ENCODE data around the gene JAM2. TPM values are rescaled to one million over a fixed set of nuclear protein-coding genes. Genes with fewer than 3 reads are reported as not detected.

JAM2 gene
- total and polyA plus RNA-seq, 2 of the 4 experiments (the other 2 are of a cell fraction) = 0.72 to 2.1 TPM

GRCh38 chr21:25744854-25745253 is 105.8 kb downstream of the JAM2 start:
- H3K9me1 ChIP-seq (ENCODE audit: insufficient read depth, low read length) = no peaks in the 10 kb centered on the region
- H2AK5ac ChIP-seq (ENCODE audit: low read depth, low read length) = no peak overlapping the region
- in situ Hi-C loops (cut with MboI; ENCODE audit: low sequenced_read_pairs) (no loop called here), intact Hi-C loops (cut with micrococcal nuclease) (no loop called here), dilution Hi-C loops (cut with HindIII; ENCODE audit: low sequenced_read_pairs, unreplicated experiment) (no loop called here)
- H4K5ac ChIP-seq (ENCODE audit: low read depth, low read length) = no peak overlapping the region
- H3K4me3 ChIP-seq (ENCODE audit: insufficient read depth, low read depth, low read length) = no peak overlapping the region
- no peak overlapping the region for H2BK5ac ChIP-seq (ENCODE audit: low read depth, low read length, poor library complexity, severe bottlenecking)
- no peak overlapping the region for H4K8ac ChIP-seq (ENCODE audit: low read depth in 2 of 2, low read length in 2 of 2)
- H2AK9ac ChIP-seq (replicated peaks; ENCODE audit: low read depth, low read length, poor library complexity) = no peak overlapping the region
- no peak overlapping the region for H4K91ac ChIP-seq (ENCODE audit: insufficient read depth, low read depth, low read length)
- no peak for DNase-seq
- POLR2A ChIA-PET (ENCODE audit: unreplicated experiment) = no interaction called here
- no peak overlapping the region for H3K56ac ChIP-seq (ENCODE audit: extremely low read depth, insufficient read depth, low read length)
- H3K27me3 ChIP-seq (ENCODE audit: control insufficient read depth, insufficient read depth, low read length) = no peaks in the 10 kb centered on the region
- no peak overlapping the region for H3K9ac ChIP-seq (ENCODE audit: low read depth, low read length)
- no peak overlapping the region for H2BK120ac ChIP-seq (ENCODE audit: low read depth, low read length)
- no TSS peak for BruUV-seq (replicated peaks)
- peaks cover 4 to 11% of the 10 kb centered on the region in 2 experiments for H3K79me1 ChIP-seq (ENCODE audit: low read depth in 1 of 2, low read length in 2 of 2)
- no peak overlapping the region for H2BK20ac ChIP-seq (ENCODE audit: low read depth, low read length)
- H3K36me3 ChIP-seq (ENCODE audit: control insufficient read depth, insufficient read depth, low read length) = peaks cover 8% of the 10 kb centered on the region
- no peak overlapping the region for H3K27ac ChIP-seq (ENCODE audit: insufficient read depth, low read length)
- H2BK15ac ChIP-seq (ENCODE audit: low read depth, low read length) = no peak overlapping the region
- H3K4ac ChIP-seq (ENCODE audit: low read depth, low read length) = no peak overlapping the region
- no peak overlapping the region for H2AFZ ChIP-seq (replicated peaks; ENCODE audit: low read length, poor library complexity)
- H3K14ac ChIP-seq (replicated peaks; ENCODE audit: low read depth, low read length) = no peak overlapping the region
- CTCF ChIA-PET = interaction anchor here (0.9 kb wide), 1 partner anchor 15 kb away, joined by 3 read pairs; no protein-coding TSS in a partner anchor
- no CpG with 5 or more reads among the region's 2 CpGs for WGBS, 2 experiments (ENCODE audit: extremely low coverage in 2 of 2, insufficient read length in 1 of 2)
- no peaks in the 10 kb centered on the region for H3K4me1 ChIP-seq (ENCODE audit: control insufficient read depth, insufficient read depth, low read length)
- no peaks in the 10 kb centered on the region for H3K9me3 ChIP-seq (ENCODE audit: control insufficient read depth, insufficient read depth, low read length)
- H3K23ac ChIP-seq (ENCODE audit: low read depth, low read length) = no peak overlapping the region
- no peak for ATAC-seq (ENCODE audit: low read depth)
- H3K18ac ChIP-seq (ENCODE audit: low read depth, low read length) = no peak overlapping the region
- H3K4me2 ChIP-seq (ENCODE audit: low read depth, low read length) = no peak overlapping the region
- no peaks in the 10 kb centered on the region; the same call in 1 of the 2 replicates for H4K20me1 ChIP-seq (ENCODE audit: insufficient read depth, low read length)
- no peak for TF ChIP-seq USF2 (IDR thresholded peaks at IDR 0.05; ENCODE audit: low read depth, low read length)
- no peak for TF ChIP-seq BHLHE40 (IDR thresholded peaks at IDR 0.05; ENCODE audit: low read depth, low read length)
- TF ChIP-seq CHD1 (IDR thresholded peaks at IDR 0.05; ENCODE audit: low read depth, low read length) = no peak
- no peak for TF ChIP-seq FOS (IDR thresholded peaks at IDR 0.05; ENCODE audit: low read depth, low read length)
- TF ChIP-seq RAD21 (IDR thresholded peaks at IDR 0.05; ENCODE audit: low read length) = no peak
- TF ChIP-seq MAZ (IDR thresholded peaks at IDR 0.05; ENCODE audit: borderline replicate concordance, low read depth, low read length) = no peak
- TF ChIP-seq CEBPB (IDR thresholded peaks at IDR 0.05; ENCODE audit: low read depth, low read length) = no peak
- TF ChIP-seq ELK1 (IDR thresholded peaks at IDR 0.05; ENCODE audit: borderline replicate concordance, low read depth, low read length) = no peak
- no peak for TF ChIP-seq POLR2A (IDR thresholded peaks at IDR 0.05; ENCODE audit: low read depth, low read length)
- TF ChIP-seq MAFK (IDR thresholded peaks at IDR 0.05; ENCODE audit: low read depth, low read length) = no peak
- no peak for TF ChIP-seq CTCF (conservative IDR thresholded peaks at IDR 0.05; ENCODE audit: low read depth, low read length)
- TF ChIP-seq MXI1 (IDR thresholded peaks at IDR 0.05; ENCODE audit: borderline replicate concordance, low read depth, low read length) = no peak
- TF ChIP-seq NFE2L2 (IDR thresholded peaks at IDR 0.05; ENCODE audit: low read depth, low read length) = no peak
- TF ChIP-seq RCOR1 (IDR thresholded peaks at IDR 0.05; ENCODE audit: insufficient replicate concordance, low read length) = no peak
- TF ChIP-seq RFX5 (IDR thresholded peaks at IDR 0.05; ENCODE audit: low read depth, low read length) = no peak
- no peak for TF ChIP-seq SMC3 (IDR thresholded peaks at IDR 0.05; ENCODE audit: low read depth, low read length)
